Stimulated activated CD8-positive, alpha-beta memory T cell treated with anti-CD3 and anti-CD28 coated beads, Interleukin-12 subunit alpha, Interleukin-12 subunit beta, amount 100 ng/mL, for 1 hour (primary cell): Measurements from ENCODE around the gene GSTM3.
"Not testable (repeated sequence)": the region's sequence is repeated elsewhere in the genome, so short reads cannot be mapped to it uniquely, and the experiment has no call there.

Experiments used
- DNase-seq: peaks from one replicate; pipeline ENCODE4 v3.0.0-alpha.2; 2020; ENCODE audit warnings: low read depth

Gene GSTM3

GRCh38 chr1:109762039-109762585 lies 21.3 kb upstream of the GSTM3 start:
- DNase-seq: no peak

- no peak for DNase-seq
These were observed 20.6 kb upstream of the GSTM3 start for GRCh38 chr1:109761227-109762038.

DNA sequence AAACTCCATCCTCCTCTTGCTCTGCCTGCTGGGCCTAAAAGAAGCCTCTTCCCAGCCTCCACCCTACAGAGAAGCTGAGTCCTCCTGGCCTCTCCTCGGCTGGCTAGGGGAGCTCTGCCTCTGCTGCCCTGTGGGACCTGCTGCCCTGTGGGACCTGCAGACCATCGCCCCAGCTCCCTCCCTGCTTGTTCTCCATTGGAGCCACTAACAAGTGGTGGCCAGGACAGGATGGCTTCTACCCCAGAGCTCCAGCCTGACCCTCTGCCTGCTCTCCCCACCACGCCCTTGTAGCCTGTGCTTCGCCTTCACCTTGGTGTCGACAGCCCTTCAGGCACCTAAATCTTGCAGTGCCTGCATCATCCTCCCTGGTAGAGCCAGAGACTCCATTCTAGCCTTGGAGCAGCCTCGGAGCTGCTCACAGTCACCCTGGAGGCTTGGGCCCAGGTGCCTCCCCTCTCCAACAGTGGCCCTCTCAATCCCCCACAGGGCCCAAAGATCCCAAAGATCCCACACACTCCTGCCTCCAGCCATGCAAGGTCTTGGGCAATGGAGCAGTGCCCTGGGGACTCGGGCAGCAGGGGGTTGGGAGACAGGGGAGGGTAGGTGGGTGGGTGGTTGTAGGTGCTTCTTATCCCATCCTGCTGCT lies 19.9 kb upstream of the GSTM3 start:
- no peak for DNase-seq

DNA sequence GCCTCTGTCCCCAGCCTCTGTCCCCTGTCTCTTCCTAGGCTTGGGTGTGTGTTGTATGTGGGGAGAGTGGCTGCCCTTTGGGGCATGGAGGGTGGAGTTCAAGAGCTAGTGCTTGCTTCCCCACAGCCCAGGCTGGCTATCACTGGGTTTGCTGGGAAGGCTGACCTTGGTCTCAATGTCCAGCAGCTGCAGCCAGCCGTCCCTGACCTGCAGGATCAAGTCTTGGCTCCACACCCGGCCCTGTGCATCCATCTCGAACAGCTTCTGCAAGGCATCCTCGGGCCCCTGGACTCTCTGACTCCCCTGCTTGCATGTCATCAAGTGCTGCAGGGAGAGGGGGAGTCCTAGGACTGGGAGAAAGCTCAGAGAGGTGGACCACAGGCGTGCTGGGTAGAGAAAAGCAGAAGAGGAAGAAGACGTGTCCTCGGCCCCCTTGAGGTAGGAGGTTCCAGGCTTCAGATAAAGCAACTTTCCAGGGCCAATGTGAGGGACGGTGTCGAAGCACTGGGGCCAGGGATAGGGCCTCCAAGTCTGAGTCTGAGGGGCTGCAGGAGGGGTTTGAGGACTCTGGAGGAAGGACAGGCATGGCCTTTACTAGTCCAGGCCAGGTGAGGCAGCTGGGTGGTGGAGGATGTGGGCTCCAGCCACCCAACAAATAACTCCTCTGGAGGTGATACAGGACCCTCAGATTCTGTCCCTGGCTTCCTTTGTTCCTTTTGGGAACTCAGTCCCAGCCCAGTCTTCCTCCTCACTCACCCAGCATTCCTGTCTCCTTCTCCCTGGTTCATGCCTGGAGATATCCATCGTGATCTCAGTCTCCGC lies 18.9 kb upstream of the GSTM3 start:
- no peak for DNase-seq

DNA sequence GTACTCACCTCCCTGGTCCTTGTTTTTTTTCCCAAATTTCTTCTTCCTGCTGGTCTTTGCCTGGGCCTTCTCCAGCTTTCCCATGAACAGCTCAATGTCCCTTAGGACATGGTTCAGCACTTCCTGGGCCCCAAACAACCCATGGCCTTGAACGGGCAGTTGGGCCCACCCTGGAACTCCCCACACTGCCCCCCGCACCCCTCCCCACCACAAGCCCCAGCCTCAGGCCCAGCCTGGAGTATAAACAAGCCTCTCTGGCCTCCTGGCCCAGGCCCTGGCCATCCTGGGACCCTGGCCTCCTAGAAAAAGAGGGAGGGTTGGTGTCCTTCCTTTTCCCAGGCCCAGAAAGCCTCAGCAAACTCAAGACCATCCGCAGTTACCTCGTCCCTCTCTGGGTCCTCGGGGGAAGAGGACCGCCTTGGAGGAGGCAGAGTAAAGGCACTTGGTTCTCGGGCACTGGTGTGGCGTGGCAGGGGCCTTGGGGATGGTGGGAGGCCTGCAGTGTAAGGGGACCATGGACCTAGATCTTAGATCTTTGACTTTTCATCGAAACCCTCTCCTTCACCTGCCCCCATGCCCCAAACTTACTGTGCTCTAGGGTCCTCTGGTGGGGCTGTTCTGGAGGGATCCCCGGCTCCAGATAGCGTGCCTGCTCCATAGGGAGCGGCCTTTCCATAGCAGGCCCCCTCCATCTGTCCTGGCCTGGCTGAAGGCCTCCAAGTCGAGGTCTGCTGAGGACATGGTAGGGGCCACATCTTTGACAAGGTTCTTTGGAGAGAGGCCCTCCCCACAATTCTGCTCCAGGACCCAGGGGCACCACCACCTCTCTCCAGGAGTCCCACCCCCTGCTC lies 17.3 kb upstream of the GSTM3 start:
- no peak for DNase-seq

DNA sequence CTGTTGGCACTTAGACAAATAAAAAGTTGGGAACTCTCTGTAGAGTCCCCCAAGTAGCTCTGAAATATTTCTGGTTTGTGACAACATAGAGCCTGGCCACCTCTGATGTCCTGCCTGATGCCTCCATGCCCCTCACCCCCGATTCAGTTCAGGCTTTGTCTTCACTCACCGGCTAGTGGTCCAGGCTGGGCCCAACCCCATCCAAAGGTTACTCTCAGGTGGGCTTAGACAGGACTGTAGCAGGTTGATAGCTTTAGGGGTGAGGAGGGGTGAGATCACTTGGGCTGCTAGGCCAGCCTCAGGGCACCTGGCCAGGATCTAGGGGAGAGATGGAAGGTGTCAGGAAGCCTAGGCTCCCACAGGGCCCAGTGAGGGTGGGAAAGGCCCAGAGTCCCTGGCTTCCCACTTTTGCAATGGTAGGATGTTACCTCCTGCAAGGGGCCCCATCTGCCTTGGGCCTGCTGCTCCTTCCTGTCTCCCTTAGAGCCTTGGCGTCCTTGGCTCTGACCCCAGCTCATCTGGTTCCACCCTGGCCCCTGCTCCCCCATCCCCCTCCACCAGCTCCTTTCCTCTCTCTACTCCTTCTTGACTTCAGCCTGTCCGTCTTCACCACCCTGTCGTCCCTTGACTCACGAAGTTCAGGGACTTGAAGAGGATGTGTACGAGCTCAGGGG lies 16.1 kb upstream of the GSTM3 start:
- no peak for DNase-seq

DNA sequence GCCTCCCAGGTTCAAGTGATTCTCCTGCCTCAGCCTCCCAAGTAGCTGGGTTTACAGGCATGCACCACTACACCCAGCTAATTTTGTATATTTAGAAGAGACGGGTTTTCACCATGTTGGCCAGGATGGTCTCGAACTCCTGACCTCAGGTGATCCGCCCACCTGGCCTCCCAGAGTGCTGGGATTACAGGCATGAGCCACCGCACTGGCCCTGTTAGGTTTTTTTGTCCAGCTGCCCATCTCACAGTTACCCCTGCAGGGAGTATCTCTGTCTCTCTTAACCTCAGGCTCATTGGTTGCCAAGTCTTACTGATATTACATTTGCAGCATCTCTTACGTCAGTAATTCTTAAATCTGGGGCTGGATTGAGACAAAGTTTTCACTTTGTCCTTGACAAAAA lies 15.5 kb upstream of the GSTM3 start:
- DNase-seq: not testable (repeated sequence)

- DNase-seq: no peak
These were observed 13.9 kb upstream of the GSTM3 start for GRCh38 chr1:109754738-109755137.

GRCh38 chr1:109751531-109752260 lies 10.9 kb upstream of the GSTM3 start:
- DNase-seq: no peak

- DNase-seq: no peak
These were observed 10.1 kb upstream of the GSTM3 start for GRCh38 chr1:109750920-109751319.

DNA sequence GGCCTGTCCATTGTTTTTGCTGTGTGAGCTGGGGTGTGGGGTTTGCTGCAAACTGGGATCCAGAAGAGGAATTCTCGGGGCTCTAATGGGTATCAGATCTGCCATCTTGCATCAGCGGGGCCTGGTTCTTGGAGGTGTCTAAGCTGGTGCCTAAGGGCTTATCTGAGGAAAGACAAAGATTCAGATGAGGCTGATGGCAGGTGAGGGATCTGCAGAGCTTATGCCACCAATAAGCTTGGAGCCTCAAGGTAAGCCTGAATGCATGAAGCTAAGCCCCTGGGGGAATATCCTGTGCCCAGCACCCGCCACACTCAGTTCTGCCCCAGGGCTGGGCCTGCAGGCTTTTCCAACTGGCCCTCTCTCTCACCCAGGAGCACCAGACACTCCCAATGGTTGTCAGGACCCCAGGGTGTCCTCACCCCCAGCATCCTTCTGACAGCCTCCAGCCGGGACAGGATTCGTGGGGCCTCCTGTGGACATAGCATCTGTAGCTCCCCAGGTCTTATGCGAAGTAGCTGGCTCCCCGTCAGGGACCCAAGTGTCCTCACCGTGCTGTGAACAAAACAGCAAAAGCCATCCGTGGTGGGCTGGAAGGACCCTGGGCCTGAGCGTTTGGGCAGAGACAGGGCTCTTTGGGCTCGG lies 9.5 kb upstream of the GSTM3 start:
- DNase-seq: no peak

- no peak for DNase-seq
These were observed 8.4 kb upstream of the GSTM3 start for GRCh38 chr1:109749221-109749620.

GRCh38 chr1:109748311-109748710 lies 7.5 kb upstream of the GSTM3 start:
- not testable (repeated sequence) for DNase-seq

DNA sequence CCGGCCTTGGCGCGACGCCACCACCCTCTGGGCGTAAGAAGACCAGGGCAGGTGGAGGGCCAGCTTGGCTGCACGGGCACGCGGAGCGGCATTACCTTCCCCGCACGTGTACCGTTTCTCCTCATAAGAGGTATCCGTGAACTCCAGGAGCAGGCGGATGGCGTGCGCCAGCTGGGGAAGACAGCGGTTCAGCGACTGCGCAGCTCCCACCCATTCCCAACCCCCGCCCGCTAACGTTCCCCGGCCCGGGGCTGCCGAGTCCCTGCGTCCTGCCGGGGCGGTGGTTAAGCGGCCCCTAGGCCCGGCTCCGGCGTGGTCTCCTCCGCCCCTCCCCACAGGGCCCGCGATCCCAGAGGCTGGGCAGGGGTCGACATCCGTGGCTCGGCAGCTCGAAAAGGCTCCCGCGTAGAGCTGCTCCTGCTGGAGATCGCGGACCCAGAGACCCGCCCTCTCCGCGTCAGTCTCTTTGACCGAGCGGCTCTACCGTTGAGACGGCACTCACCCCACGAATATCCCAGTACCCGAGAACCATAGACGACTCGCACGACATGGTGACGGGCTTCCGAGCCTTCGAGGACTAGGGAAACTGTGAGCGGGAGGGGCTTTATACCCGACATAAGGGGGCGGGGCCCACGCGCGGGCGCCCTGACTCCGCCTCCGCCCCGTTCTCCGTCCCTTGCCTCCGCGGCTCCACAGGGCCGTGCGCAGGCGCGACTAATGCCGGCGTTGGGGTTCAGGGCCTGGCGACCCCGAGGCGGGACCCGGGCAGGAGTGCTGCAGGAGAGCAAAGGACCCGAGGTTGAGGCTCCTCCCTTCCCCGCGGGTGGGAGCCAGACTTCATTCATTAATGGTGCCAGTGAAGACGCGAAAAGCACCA lies 862 bp downstream of the GSTM3 start:
- DNase-seq: peak; percentile 74

DNA sequence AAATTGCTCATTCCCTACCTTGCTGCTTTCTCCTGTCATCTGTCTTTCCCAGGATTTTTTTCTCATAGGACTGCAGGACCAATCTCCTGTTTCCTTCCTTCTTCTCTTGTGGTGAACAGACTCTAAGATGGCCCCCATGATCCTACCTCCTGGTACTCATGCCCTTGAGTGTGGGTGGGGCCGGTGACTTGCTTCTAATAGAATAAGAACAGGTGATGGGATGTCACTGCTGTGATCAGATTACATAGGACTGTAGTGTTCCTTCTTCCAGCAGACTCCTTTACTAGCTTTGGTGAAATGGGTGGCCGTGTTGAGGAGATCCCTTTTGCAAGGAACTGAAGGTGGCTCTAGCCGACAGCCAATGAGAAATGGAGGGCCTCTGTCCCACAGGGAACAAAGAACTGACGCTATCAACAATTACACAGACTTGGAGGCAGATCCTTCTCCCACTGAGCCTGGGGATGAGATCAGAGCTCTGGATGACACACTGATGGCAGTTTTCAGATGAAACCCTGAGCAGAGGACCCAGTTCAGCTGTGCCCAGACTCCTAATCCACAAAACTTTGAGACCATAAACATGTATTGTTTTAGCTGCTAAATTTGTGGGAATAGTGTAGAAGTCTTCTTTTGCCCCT lies 7.5 kb downstream of the GSTM3 start:
- no peak for DNase-seq

DNA sequence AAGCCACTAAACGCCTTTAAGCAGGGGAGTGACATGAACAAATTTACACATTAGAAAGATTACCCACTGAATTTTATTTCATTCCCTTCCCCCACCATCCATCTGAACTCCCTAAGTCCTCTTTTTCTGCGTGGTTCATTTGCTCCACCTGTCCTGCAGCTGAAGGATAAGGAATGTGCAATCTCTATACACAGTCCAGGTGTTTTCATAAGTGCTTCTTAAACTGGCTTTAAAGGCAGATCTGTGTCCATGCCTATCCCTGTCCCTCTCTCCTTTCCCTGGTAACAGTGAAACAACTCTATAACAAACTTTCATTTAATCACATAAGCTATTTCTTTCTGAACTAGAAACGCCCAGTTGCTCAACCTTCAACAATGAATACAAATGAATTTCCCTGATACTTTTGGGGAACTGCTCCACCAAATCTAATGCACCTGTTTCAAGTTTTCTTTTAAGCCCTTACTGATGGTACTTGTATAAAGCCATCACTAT lies 8.4 kb downstream of the GSTM3 start:
- no peak for DNase-seq

GRCh38 chr1:109730666-109731065 lies 10.2 kb downstream of the GSTM3 start:
- no peak for DNase-seq

DNA sequence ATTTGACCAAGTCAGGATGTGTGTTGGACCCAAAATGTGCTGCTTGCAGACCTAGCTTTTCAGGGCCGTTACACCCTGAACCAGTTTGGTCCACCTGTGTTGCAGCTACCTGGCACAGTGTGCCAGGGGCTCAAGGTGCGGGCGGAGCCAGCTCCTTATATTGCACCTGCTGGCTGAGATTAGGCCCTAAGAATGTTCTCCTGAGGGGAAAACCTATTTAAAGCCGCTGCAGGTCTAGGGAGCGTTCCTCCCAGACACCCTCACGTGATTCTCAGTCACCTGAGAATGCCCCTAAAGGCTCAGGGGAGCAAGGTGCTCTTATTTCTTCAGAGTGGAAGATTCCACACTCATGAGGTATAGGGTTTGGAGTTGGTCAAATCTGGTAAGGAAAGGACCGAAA lies 12.0 kb downstream of the GSTM3 start:
- DNase-seq: no peak
